NCI-H69 (cell line): ENCODE results near the gene CACNA1I.

Source experiments
- DNase-seq: peaks from one replicate; lab custom pipeline; 2025; lab: John Stamatoyannopoulos, UW

Gene CACNA1I

DNA sequence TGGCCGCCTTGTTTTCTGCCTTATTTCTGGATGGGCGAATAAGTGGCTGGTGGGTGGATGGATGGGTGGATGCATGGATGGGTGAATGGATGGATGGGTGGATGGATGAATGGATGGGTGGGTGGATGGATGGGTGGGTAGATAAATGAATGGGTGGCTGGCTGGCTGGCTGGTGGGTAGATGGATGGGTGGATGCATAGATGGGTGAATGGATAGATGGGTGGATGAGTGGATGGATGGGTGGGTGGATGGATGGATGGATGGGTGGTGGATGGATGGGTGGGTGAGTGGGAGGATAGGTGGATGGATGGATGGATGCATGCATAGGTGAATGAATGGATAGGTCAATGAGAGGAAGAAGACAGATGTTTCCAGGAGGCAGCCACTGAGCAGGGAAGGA, 98.9 kb downstream of the CACNA1I start:
- no peak for DNase-seq

DNA sequence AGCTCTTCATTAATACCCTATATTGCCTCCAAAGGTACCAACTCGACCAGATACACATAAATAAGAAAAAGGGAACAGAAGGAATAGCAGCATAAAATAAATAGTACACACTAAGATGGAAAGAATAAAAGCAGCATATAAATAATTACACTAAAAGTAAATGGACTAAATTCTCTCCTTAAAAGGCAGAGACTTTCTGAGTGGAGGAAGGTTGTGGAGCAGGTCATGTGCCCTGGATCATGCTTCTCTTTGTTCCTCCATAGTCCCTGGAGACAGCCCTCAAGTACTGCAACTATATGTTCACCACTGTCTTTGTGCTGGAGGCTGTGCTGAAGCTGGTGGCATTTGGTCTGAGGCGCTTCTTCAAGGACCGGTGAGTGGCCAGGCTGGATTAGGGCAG, 101.4 kb downstream of the CACNA1I start:
- DNase-seq, result no peak

DNA sequence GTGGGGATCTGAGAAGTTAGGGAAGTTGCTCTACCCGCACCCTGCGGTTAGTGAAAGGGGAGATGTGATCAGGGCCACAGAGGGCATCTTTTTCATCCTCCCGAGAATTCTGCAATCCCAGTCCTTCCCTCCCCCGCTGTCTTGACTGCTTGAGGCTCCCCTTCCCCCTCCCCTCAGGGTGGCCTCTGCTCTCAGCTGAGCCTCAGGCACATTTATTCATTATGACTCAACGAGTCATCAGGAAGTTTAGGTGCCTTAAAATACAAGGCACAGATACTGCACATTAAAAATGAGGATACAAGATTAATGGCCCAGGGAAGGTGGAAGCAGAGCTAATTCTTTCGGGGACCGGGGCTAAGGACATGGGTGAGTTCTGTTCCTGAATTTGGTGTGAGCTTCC, 104.0 kb downstream of the CACNA1I start:
- DNase-seq, result no peak

GRCh38 chr22:39675947-39676346, 105.4 kb downstream of the CACNA1I start:
- no peak for DNase-seq

DNA sequence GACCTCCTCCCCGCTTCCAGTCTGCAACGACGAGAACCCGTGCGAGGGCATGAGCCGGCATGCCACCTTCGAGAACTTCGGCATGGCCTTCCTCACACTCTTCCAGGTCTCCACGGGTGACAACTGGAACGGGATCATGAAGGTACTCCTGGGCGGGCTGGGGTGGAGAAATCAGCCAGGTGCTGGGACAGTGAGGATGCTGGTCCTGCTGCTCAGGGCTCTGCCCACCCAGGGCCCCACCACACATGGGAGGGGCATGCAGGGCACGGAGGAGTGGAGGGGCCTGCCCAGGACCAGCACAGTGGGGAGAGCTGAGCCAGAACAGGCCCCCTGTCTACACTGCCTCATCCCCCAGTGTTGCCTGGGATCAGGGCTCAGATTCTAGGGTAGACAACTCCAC, 107.4 kb downstream of the CACNA1I start:
- no peak for DNase-seq

- no peak for DNase-seq
These were observed 108.4 kb downstream of the CACNA1I start for GRCh38 chr22:39678862-39679490.

DNA sequence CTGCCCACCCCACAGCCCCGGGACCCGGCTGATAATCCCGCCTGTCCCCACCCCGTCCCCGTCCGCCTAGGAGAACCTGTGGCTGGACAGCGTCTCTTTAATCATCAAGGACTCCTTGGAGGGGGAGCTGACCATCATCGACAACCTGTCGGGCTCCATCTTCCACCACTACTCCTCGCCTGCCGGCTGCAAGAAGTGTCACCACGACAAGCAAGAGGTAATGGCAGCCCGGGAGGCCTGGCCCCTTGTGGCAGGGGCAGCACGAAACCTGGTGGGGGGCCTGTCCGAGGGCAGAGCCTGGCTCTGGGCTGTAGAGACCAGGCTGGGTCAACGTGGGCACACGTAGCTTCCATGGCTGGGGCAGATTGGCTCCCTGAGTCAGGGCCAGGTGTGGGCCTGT, 109.1 kb downstream of the CACNA1I start:
- DNase-seq, result no peak

DNA sequence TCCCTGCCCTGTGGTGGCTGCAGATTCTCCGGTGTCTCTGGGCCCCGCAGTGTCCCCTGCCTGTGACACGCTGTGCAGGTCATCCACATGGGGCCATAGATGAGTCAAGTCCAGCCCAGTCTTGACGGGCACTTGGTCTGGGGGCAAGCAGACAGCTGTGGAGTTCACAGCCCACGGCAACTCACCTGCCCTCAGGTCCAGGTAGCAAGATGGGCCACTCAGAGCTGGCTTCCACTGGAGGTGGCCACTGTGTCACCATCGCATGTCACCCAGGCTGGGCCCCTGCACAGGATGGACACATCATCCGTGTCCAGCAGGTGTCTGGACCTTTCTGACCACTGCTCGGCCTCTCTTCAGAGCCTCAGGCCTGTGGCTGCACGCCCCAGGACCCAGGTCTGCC, 109.9 kb downstream of the CACNA1I start:
- no peak for DNase-seq

DNA sequence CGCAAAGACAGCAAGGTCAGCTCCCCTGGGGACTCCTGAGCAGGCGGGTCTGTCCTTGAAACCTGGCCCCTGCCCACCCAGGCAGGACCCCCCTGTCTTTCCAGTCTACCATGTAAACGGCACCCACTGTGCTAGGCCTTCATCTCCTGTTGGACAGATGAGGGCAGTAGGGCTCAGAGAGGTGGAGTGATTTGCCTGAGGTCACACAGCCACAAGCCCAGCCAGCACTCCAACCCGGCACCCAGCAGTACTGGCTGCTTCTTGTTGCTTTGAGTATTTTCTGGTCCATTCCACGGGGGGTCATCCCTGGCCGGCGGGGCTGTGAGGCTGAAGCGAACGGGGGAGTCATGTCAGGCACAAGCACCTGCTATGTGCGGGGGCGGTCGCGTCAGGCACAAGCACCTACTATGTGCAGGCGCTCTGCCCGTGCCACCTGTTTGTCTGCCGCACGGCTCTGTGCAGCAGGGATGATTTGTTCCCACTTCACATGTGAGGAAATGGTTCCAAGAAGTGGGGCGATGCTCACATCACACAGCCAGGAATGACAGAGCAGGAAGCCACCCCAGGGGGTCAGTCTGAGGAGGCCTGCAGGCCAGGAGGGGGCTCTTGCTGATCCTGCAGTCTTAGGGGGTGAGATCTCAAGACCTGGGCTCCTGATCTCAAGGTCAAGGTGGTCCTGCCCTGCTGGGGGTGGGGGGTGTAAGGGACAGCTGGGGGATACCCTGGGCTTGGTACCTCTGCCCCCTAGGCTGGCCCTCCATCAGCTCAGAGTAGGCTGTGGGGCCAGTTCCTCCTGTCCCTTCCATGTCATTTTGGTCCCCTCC, 110.7 kb downstream of the CACNA1I start:
- DNase-seq, result no peak

- DNase-seq, result no peak
These were observed 112.4 kb downstream of the CACNA1I start for GRCh38 chr22:39682994-39683393.

DNA sequence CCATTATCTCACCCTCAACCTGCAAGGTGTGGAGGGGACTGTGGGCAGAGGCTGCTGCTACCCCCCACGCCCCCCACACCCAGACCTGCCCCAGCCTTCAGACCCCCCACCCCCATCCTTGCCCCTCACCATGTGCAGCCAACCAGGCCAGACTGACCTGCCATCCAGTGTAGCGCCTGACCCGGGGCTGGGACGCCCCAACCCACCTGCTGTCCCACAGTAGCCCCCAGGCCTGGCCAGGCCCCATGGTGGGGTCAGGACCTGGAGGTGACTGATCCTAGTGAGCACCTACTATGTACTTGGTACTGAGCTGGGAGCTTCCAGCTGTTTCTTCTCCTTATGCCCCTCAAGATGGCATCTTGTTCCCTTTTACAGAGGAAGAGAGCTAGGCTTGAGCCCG, 113.1 kb downstream of the CACNA1I start:
- DNase-seq, result no peak

- no peak for DNase-seq
These were observed 114.2 kb downstream of the CACNA1I start for GRCh38 chr22:39684702-39685281.

GRCh38 chr22:39685336-39686177, 115.0 kb downstream of the CACNA1I start:
- no peak for DNase-seq

DNA sequence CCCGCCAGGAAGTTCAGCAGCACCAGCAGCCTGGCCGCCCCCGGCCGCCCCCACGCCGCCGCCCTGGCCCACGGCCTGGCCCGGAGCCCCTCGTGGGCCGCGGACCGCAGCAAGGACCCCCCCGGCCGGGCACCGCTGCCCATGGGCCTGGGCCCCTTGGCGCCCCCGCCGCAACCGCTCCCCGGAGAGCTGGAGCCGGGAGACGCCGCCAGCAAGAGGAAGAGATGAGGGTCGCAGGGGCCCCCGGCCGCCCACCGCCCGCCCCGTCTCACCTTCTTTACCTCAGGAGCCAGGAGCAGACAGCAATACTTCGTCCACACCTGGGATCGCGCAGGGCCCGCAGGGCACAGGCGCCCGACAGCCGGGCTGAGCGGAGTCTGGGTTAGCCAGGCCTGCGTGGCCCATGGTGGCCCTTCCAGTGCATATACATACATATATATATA, 115.6 kb downstream of the CACNA1I start:
- DNase-seq, result no peak

- no peak for DNase-seq
These were observed 116.4 kb downstream of the CACNA1I start for GRCh38 chr22:39686776-39687525.

- no peak for DNase-seq
These were observed 117.7 kb downstream of the CACNA1I start for GRCh38 chr22:39688186-39688785.

- no peak for DNase-seq
These were observed 118.9 kb downstream of the CACNA1I start for GRCh38 chr22:39689421-39689820.

- DNase-seq, result peak; percentile 50
These were observed 120.5 kb downstream of the CACNA1I start for GRCh38 chr22:39690881-39691605.

DNA sequence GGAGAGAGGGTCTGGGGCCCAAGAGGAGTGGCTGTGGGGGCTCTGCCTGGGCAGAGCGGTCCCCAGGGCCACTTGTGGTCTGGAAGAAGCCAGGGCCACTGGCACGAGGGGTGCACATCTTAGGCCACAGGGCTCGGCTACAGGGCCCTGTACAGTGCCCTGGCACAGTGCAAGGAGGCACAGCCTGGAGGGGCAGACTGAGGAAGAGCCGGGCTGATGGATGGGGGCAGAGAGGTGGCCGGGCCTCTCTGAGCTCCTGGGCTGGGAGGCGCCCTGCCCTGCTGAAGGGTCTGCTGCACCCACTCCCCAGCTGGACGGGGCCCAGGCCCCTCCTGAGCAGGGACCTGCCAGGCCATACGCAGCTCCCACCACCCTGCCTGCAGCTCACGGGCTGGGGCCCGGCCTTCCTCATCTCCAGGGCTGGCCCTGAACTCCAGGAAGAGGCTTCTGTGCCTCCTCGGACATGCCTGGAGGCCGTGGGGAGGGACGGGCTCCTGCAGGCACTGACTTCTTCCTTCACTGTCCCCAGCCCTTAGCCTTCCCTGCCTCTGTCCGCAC, 123.5 kb downstream of the CACNA1I start:
- DNase-seq, result no peak

DNA sequence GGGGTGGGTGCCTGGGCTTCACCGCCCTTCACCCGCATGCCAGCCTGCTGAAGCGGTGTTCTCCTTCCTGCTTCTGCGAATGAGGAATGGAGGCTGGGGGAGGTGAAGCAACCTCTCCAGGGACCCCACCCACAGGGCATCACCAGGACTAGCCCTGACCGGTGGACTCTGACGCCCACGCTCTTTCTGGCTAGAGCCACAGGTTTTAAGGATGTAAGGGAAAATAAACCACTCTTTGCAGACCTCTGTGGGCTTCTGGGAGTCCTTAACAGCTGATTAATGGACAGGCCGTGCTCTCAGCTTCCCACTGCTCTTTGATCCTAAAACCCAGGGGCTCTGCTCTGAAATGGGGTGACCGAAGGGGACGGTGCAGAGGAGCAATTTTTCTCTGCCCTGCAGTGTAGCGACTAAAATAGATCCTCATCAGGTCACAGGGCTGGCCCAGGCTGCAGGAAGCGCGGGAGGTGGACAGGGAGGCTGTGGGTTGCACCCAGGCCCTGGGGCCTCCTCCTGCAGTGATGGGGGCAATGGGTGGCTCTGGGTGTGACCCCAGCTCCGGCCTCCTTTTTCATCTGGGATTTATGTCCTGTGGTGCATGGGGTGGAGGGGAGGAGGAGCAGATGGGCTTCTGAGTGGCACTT, 127.4 kb downstream of the CACNA1I start:
- no peak for DNase-seq
